ENCODE measurements around the gene CLCN1.

Gene CLCN1

DNA sequence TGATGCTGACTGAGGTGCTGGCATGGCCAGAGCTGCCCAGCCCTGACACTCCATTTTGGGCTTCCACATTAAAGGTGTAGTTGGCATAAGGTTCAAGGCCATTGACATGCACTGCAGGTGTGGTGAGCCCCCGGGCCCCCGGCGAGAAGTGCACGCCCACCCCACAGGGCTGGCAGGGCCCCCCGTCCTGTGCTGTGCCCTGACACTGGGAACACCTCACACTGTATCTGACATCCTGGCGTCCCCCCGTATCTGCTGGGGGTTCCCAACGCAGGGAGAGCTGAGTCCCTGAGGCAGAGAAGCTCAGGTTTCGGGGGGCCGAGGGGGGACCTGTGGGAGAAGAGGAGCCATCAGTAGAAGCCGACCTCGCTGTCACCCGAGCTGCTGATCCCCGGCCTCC, 82.7 kb downstream of the CLCN1 start:
- Histone ChIP-seq H3K27me3 (ENCODE audit: insufficient read depth, low read depth, severe bottlenecking) (no peaks in the 10 kb centered on the region), H3K4me3 (ENCODE audit: low read depth, low read length) (no peak overlapping the region), H3K9me3 (ENCODE audit: severe bottlenecking) (no peaks in the 10 kb centered on the region), H3K36me3 (no peaks in the 10 kb centered on the region), H3K27ac (no peak overlapping the region)
- DNase-seq = no peak
- TF ChIP-seq, protein P1, sequence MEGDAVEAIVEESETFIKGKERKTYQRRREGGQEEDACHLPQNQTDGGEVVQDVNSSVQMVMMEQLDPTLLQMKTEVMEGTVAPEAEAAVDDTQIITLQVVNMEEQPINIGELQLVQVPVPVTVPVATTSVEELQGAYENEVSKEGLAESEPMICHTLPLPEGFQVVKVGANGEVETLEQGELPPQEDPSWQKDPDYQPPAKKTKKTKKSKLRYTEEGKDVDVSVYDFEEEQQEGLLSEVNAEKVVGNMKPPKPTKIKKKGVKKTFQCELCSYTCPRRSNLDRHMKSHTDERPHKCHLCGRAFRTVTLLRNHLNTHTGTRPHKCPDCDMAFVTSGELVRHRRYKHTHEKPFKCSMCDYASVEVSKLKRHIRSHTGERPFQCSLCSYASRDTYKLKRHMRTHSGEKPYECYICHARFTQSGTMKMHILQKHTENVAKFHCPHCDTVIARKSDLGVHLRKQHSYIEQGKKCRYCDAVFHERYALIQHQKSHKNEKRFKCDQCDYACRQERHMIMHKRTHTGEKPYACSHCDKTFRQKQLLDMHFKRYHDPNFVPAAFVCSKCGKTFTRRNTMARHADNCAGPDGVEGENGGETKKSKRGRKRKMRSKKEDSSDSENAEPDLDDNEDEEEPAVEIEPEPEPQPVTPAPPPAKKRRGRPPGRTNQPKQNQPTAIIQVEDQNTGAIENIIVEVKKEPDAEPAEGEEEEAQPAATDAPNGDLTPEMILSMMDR (IDR thresholded peaks at IDR 0.05; ENCODE audit: low read depth, low read length) = no peak

DNA sequence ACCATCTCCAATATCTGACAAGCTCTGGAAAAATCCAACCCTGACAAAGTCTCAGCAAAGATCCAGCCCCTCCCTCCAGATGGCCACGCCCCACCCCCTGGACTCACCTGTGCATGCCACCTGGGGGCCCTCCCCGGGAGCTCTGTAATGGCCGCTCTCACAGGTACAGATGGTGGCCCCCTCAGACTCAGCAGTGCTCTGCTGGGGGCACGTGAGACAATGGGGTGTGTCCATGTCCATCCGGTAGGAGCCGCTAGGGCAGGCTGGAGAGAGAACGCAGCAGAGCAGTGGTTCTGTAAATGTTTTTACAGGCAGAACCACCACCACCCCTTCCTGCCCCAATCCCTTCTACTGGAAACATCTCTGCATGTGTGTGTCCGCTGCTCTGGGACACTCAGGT, 83.2 kb downstream of the CLCN1 start:
- no peaks in the 10 kb centered on the region for H3K36me3 ChIP-seq
- TF ChIP-seq, protein P1 (IDR thresholded peaks at IDR 0.05; ENCODE audit: low read depth, low read length) = no peak
- no peak for DNase-seq
- H3K27ac ChIP-seq = no peak overlapping the region
- no peaks in the 10 kb centered on the region for H3K27me3 ChIP-seq (ENCODE audit: insufficient read depth, low read depth, severe bottlenecking)
- no peak overlapping the region for H3K4me3 ChIP-seq (ENCODE audit: low read depth, low read length)
- no peaks in the 10 kb centered on the region for H3K9me3 ChIP-seq (ENCODE audit: severe bottlenecking)

DNA sequence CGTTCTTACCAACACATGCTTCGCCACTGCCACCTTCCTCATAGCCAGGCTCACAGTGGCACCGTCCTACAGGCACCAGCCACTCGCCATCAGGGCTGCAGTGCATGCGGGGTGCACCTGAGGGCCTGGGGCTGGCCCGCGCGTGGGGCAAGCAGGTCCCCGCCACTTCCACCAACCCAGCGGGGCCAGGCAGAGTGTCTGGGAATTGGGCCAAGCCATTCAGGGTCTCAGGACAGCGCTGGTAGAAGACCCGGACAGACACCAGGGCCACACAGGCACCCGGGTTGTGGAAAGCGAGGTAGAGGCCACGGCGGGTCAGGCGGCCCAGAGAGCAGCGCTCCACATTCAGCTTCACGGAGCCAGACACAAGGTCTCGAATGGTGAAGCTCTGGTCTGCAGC, 83.7 kb downstream of the CLCN1 start:
- Histone ChIP-seq H3K36me3 (no peaks in the 10 kb centered on the region), H3K27me3 (ENCODE audit: insufficient read depth, low read depth, severe bottlenecking) (no peaks in the 10 kb centered on the region), H3K9me3 (ENCODE audit: severe bottlenecking) (no peaks in the 10 kb centered on the region), H3K4me3 (ENCODE audit: low read depth, low read length) (no peak overlapping the region), H3K27ac (no peak overlapping the region)
- TF ChIP-seq, protein P1 (IDR thresholded peaks at IDR 0.05; ENCODE audit: low read depth, low read length) = no peak
- no peak for DNase-seq

DNA sequence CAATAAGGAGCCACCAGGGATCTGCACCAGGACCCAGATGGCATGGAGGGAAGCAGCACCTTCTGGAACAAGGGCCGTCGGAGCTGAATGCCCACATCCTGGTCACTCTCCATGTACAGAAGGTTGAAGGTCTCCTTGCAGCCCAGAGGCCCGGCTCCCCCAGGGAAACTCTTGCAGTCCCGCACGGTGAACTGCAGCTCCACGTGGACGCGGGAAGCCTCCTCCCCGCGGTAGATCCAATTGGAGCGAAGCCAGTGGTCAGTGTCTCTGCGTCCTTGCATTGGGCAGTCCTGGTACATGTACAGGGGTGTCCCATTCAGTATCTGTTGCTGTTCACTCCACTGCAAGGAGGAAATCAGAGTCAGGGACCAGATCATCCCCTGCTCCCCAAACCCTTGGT, 85.4 kb downstream of the CLCN1 start:
- H3K27me3 ChIP-seq (ENCODE audit: insufficient read depth, low read depth, severe bottlenecking) = no peaks in the 10 kb centered on the region
- H3K36me3 ChIP-seq = no peaks in the 10 kb centered on the region
- no peak overlapping the region for H3K4me3 ChIP-seq (ENCODE audit: low read depth, low read length)
- no peak overlapping the region for H3K27ac ChIP-seq
- H3K9me3 ChIP-seq (ENCODE audit: severe bottlenecking) = no peaks in the 10 kb centered on the region
- no peak for DNase-seq
- TF ChIP-seq, protein P1 (IDR thresholded peaks at IDR 0.05; ENCODE audit: low read depth, low read length) = no peak
